ENCODE measurements around the gene DUS2.
"Not testable (repeated sequence)": the region's sequence is repeated elsewhere in the genome, so short reads cannot be mapped to it uniquely, and the experiment has no call there.

- not testable (repeated sequence) for TF ChIP-seq POLR2A, CTCF, EP300 (IDR thresholded peaks at IDR 0.05)
Measured at GRCh38 chr16:68110611-68111010, 87.5 kb downstream of the DUS2 start.

Measured in stomach (tissue), 4 donors.